Suprapubic skin (tissue), 4 donors: ENCODE results near the gene CRHR2.

Source experiments
- EP300 ChIP-seq: sonication (generic); formaldehyde crosslinking; IDR thresholded peaks from one replicate; pipeline ENCODE4 v1.6.1; 2017; ENCODE audit warnings: antibody characterized with exemption
- POLR2A ChIP-seq, 2 donors: fragments of 450-650 bp; IDR thresholded peaks; one replicate each; pipeline ENCODE4 v1.6.1; 2017; ENCODE audit warnings: antibody characterized with exemption in 2 of 2, mild to moderate bottlenecking in 2 of 2, moderate library complexity in 2 of 2
- POLR2AphosphoS5 ChIP-seq, 3 donors: sonication (generic); formaldehyde crosslinking; IDR thresholded peaks; one replicate each; pipeline ENCODE4 v1.6.1; 2017; ENCODE audit warnings: antibody characterized with exemption in 3 of 3
- TF ChIP-seq, protein P1 (sequence below), 2 donors: fragments of 200-600 bp in 1 of 2; fragments of 450-650 bp in 1 of 2; sonication (generic) in 1 of 2; IDR thresholded peaks; one replicate each; pipeline ENCODE4 v1.5.1; 2016 to 2019; ENCODE audit warnings: antibody characterized with exemption in 2 of 2, mild to moderate bottlenecking in 1 of 2, moderate library complexity in 1 of 2

DNA sequence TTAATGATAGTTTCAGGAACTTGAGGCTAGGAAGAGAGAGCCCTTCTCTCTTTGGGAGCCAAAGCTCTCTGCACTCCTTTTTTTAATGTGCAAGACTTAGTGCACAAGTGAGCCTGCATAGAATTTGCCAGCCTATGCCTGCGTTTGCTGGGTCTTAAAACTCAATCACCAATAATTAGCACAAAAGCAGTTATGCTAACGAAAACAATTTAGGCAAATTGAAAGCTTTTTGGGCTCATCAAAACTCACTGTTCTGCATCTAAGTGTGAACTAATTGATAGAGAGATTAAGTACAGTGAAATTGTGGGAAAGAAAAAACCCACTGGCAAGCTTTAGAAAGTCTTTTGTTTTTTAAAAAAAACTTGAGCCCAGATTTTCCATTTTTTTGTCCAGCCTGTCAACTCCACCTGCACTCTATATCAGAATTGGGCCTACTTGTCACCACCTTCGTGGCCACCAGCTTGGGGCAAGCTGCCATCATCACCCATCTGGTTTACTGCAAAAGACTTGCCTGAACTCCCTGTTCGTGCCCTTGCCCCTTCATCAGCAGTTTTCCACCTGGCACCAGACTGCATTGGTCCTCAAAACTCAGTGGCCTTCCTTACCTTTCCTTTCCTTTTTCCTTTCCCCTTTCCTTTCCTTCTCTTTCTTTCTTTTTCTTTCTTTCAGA, 37.8 kb downstream of the CRHR2 start:
- TF ChIP-seq, protein P1, sequence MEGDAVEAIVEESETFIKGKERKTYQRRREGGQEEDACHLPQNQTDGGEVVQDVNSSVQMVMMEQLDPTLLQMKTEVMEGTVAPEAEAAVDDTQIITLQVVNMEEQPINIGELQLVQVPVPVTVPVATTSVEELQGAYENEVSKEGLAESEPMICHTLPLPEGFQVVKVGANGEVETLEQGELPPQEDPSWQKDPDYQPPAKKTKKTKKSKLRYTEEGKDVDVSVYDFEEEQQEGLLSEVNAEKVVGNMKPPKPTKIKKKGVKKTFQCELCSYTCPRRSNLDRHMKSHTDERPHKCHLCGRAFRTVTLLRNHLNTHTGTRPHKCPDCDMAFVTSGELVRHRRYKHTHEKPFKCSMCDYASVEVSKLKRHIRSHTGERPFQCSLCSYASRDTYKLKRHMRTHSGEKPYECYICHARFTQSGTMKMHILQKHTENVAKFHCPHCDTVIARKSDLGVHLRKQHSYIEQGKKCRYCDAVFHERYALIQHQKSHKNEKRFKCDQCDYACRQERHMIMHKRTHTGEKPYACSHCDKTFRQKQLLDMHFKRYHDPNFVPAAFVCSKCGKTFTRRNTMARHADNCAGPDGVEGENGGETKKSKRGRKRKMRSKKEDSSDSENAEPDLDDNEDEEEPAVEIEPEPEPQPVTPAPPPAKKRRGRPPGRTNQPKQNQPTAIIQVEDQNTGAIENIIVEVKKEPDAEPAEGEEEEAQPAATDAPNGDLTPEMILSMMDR (IDR thresholded peaks at IDR 0.05) = no peak
- TF ChIP-seq POLR2A (IDR thresholded peaks at IDR 0.05) (no peak), EP300 (no peak), POLR2AphosphoS5 (IDR thresholded peaks at IDR 0.05) (no peak)
